Kidney (tissue), 14 donors: Measurements from ENCODE around the gene LRRC4C. TPM values are rescaled to one million over a fixed set of nuclear protein-coding genes. Genes with fewer than 3 reads are reported as not detected.

ENCODE experiments used
- DNase-seq, 5 donors: peaks; one replicate each; pipeline ENCODE4 v3.0.0-alpha.2; 2013 to 2020
- FAIRE-seq: peaks from 2 replicates; lab custom pipeline; 2012; peaks lifted over from hg19 to GRCh38; lab: Jason Lieb, UNC
- H3K27ac ChIP-seq, 2 donors: one replicate each; pipeline ENCODE4 v1.7.0; 2013; ENCODE audit warnings: low read depth in 2 of 2, low read length in 2 of 2, inconsistent platforms in 1 of 2
- H3K27me3 ChIP-seq: one replicate; pipeline ENCODE4 v1.7.1; 2013; ENCODE audit warnings: low read length, inconsistent platforms; ENCODE audit not compliant: control insufficient read depth, insufficient read depth
- H3K36me3 ChIP-seq, 3 donors: one replicate each; pipeline versions ENCODE4 v1.7.0 to v1.7.1; 2013; ENCODE audit warnings: low read length in 3 of 3, control low read depth in 1 of 3, inconsistent platforms in 1 of 3; ENCODE audit not compliant: insufficient read depth in 3 of 3, control insufficient read depth in 2 of 3
- H3K4me1 ChIP-seq, 3 donors: one replicate each; pipeline versions ENCODE4 v1.7.0 to v1.7.1; 2013; ENCODE audit warnings: low read length in 3 of 3, inconsistent platforms in 1 of 3, low read depth in 1 of 3; ENCODE audit not compliant: control insufficient read depth in 2 of 3, insufficient read depth in 2 of 3
- H3K4me3 ChIP-seq, 3 donors: one replicate each; pipeline versions ENCODE4 v1.7.0 to v1.8.1; 2013; ENCODE audit warnings: low read length in 3 of 3, control low read depth in 1 of 3, inconsistent platforms in 1 of 3
- H3K9ac ChIP-seq, 3 donors: one replicate each; pipeline versions ENCODE4 v1.7.0 to v1.7.1; 2013; ENCODE audit warnings: low read length in 3 of 3, control low read depth in 1 of 3, inconsistent platforms in 1 of 3
- H3K9me3 ChIP-seq, 3 donors: one replicate each; pipeline versions ENCODE4 v1.7.0 to v1.7.1; 2013; ENCODE audit warnings: low read length in 3 of 3, control low read depth in 1 of 3, inconsistent platforms in 1 of 3; ENCODE audit not compliant: control insufficient read depth in 2 of 3, insufficient read depth in 1 of 3
- intact Hi-C: fragments of 100-400 bp; cut with DNase I; formaldehyde crosslinking; loops from one replicate; pipeline ENCODE4 v1.11.1; 2022
- polyA plus RNA-seq: library from polyadenylated mRNA; stranded (reverse); fragments of 350-450 nt; fragmentation: Illumina TruSeq; extraction: RNeasy Lipid Tissue Mini Kit (QIAGEN cat#74804); gene quantifications from one replicate; pipeline ENCODE4 v1.2.3, GENCODE V29; 2014; ENCODE audit warnings: low read depth, low replicate concordance; ENCODE audit not compliant: insufficient read depth
- total RNA-seq: library from RNA; stranded (reverse); fragmentation: NEBNext Ultra II Directional; extraction: Animal tissue kit (Norgen Biotek cat#: 25700); gene quantifications from one replicate; pipeline ENCODE4 v1.2.1, GENCODE V29; 2021
- TF ChIP-seq, protein P1 (sequence below): IDR thresholded peaks from 3 replicates; pipeline ENCODE4 v1.5.1; 2012; ENCODE audit warnings: mild to moderate bottlenecking, moderate library complexity, borderline replicate concordance; ENCODE audit not compliant: insufficient read depth; ENCODE audit errors: extremely low read depth
- donor health status: control.
- donor health status: control.
- donor health status: control.
- donor health status: control.
- donor health status: control.
- donor health status: DM: yes; HTN: yes; CAD: no.
- donor health status: Normal renal cell carcinoma (clear cell type).

LRRC4C gene
- total and polyA plus RNA-seq, 2 donors from 2014 or later: 0.26 to 1.6 TPM

DNA sequence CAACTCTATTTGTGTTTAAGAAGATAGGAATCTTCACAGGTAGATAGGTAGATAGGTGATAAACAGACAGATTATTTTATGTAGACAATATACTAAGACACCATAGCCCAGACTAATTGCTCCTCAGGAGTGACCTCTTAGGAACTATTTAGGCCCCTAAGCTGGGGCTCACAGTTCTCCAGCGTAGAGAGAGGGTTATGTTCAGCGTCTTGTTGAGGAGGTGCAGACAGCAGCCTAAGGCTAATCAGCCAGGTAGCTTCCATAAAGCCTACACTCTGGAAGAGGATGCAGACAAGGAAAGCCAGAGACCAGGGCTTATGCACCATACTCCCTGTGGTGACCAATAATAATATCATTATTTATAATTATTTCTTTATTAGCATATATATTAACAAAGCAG lies 705.2 kb downstream of the LRRC4C start:
- Histone ChIP-seq H3K9ac (no peak overlapping the region), H3K36me3 (no peaks in the 10 kb centered on the region), H3K27ac (no peak overlapping the region), H3K27me3 (no peaks in the 10 kb centered on the region), H3K9me3 (no peaks in the 10 kb centered on the region), H3K4me1 (no peaks in the 10 kb centered on the region), H3K4me3 (no peak overlapping the region)
- TF ChIP-seq, protein P1, sequence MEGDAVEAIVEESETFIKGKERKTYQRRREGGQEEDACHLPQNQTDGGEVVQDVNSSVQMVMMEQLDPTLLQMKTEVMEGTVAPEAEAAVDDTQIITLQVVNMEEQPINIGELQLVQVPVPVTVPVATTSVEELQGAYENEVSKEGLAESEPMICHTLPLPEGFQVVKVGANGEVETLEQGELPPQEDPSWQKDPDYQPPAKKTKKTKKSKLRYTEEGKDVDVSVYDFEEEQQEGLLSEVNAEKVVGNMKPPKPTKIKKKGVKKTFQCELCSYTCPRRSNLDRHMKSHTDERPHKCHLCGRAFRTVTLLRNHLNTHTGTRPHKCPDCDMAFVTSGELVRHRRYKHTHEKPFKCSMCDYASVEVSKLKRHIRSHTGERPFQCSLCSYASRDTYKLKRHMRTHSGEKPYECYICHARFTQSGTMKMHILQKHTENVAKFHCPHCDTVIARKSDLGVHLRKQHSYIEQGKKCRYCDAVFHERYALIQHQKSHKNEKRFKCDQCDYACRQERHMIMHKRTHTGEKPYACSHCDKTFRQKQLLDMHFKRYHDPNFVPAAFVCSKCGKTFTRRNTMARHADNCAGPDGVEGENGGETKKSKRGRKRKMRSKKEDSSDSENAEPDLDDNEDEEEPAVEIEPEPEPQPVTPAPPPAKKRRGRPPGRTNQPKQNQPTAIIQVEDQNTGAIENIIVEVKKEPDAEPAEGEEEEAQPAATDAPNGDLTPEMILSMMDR: no peak
- DNase-seq (no peak), FAIRE-seq (no peak)
- intact Hi-C loops: no loop called here

DNA sequence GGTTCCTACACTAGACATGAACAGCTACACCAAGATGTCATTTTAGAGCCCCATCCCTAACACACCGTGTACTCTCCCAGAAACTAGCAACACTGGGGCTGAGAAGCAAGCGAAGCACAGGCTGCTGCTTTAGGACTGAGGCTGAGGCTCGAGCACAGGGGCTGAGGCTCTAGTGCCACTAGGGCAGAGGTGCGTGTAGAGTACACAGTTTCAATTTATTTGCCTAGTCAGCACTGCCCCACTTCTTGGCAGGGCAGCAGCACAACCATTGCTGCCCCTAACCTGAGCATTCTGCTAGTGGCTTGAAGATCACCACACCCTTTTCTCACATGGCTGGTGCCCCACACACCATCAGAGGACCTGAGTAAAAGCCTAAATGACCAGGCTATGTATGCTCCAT lies 713.2 kb downstream of the LRRC4C start:
- no peaks in the 10 kb centered on the region for H3K36me3 ChIP-seq
- no peak for FAIRE-seq
- intact Hi-C loops: no loop called here

DNA sequence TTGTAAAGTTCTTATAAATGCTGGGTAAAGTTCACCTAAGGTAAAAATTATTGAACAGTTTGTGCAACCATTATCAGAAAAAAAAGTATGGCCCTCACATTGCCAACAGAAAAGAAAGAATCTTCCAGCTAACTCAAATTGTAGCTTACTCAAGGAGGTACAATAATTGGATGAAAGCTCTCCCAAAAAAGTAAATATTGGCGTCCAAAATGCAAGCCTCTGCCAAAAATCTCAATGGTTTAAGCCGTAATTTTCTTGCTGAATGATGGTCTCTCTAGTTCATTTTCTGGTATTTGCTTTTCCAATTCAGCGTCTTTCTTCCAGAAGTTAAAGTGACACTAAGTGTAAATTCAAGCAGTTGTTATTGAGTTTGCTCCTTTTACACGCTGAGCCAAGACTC lies 727.3 kb downstream of the LRRC4C start:
- Histone ChIP-seq H3K9me3 (no peaks in the 10 kb centered on the region), H3K9ac (no peak overlapping the region), H3K27ac (no peak overlapping the region), H3K36me3 (no peaks in the 10 kb centered on the region), H3K4me1 (no peaks in the 10 kb centered on the region), H3K27me3 (no peaks in the 10 kb centered on the region), H3K4me3 (no peak overlapping the region)
- TF ChIP-seq, protein P1: no peak
- peak in 2 of 5 donors; percentile 1 to 22 for DNase-seq
- intact Hi-C loops: no loop called here
- no peak for FAIRE-seq

More for the DNA sequence above, 713.2 kb downstream of the LRRC4C start:
- no peak overlapping the region for H3K9ac ChIP-seq
- no peak overlapping the region for H3K4me3 ChIP-seq
- H3K27ac ChIP-seq: no peak overlapping the region
- H3K4me1 ChIP-seq: no peaks in the 10 kb centered on the region
- H3K9me3 ChIP-seq: peaks cover 0 to 2% (median 0%) of the 10 kb centered on the region in 3 donors
- H3K27me3 ChIP-seq: no peaks in the 10 kb centered on the region
- TF ChIP-seq, protein P1: no peak
- peak in 1 of 5 donors; percentile 17 for DNase-seq

DNA sequence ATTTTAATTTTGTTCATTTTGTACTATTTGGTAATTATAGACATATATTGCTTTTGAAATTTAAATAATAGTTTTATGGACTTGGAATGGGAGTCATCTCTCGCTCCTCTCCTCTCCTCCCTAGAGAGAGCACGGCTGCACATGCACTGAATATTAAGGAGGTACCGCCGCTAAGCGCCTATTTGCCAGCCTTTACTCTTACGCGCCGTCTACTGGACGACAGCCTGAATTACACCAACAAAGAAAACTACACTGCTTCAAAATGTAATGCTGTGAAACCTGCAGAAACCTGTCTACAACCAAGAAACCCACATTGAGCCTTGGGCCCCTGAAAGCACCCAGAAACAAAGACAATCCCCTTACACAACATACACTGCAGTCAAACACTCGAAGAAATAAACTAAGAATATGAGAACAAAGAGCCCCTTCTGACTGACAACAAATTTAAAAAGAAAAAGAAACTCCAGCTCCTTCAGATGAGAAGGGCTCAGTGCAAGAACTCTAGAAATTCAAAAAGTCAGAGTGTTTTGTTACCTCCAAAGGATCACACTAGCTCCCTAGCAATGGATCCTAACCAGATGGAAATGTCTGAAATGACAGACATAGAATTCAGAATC lies 737.2 kb downstream of the LRRC4C start:
- FAIRE-seq (no peak), DNase-seq (peak in 3 of 5 donors; percentile 22 to 46 (median 28))
- H3K9ac ChIP-seq: no peak overlapping the region
- H3K4me3 ChIP-seq: no peak overlapping the region
- intact Hi-C loops: no loop called here
- H3K9me3 ChIP-seq: no peaks in the 10 kb centered on the region
- no peaks in the 10 kb centered on the region for H3K27me3 ChIP-seq
- H3K4me1 ChIP-seq: no peaks in the 10 kb centered on the region
- no peak overlapping the region for H3K27ac ChIP-seq
- H3K36me3 ChIP-seq: no peaks in the 10 kb centered on the region
- TF ChIP-seq, protein P1: peak; percentile 83
